Smooth muscle cell (in vitro differentiated cells): ENCODE measurements around the gene RNF144A. TPM values are rescaled to one million over a fixed set of nuclear protein-coding genes. Genes with fewer than 3 reads are reported as not detected.

Experiments
- DNase-seq: peaks from one replicate; lab custom pipeline; 2025; ENCODE audit not compliant: unreplicated experiment; lab: John Stamatoyannopoulos, UW
- H2AFZ ChIP-seq: fragments of 200-600 bp; sonication (generic); 2 replicates; pipeline ENCODE4 v1.6.0; 2016; ENCODE audit warnings: antibody characterized with exemption, low read depth, mild to moderate bottlenecking
- H3F3A ChIP-seq: fragments of 200-600 bp; sonication (generic); 2 replicates; pipeline ENCODE4 v1.6.0; 2017; ENCODE audit warnings: antibody characterized with exemption, low read depth
- H3K27ac ChIP-seq: fragments of 200-600 bp; sonication (generic); 2 replicates; pipeline ENCODE4 v1.5.1; 2016; ENCODE audit warnings: low read depth, mild to moderate bottlenecking
- H3K27me3 ChIP-seq: fragments of 200-600 bp; sonication (generic); 2 replicates; pipeline ENCODE4 v1.6.1; 2016; ENCODE audit warnings: low read depth, mild to moderate bottlenecking
- H3K36me3 ChIP-seq: fragments of 200-600 bp; sonication (generic); 2 replicates; pipeline ENCODE4 v1.5.1; 2016; ENCODE audit warnings: low read depth
- H3K4me1 ChIP-seq: fragments of 200-600 bp; sonication (generic); 2 replicates; pipeline ENCODE4 v1.5.1; 2016; ENCODE audit warnings: low read depth
- H3K4me2 ChIP-seq: fragments of 200-600 bp; sonication (generic); 2 replicates; pipeline ENCODE4 v1.6.0; 2016; ENCODE audit warnings: mild to moderate bottlenecking
- H3K4me3 ChIP-seq: fragments of 200-600 bp; sonication (generic); 2 replicates; pipeline ENCODE4 v1.5.1; 2016; ENCODE audit warnings: mild to moderate bottlenecking
- H3K79me2 ChIP-seq: fragments of 200-600 bp; sonication (generic); 2 replicates; pipeline ENCODE4 v1.6.0; 2016; ENCODE audit warnings: low read depth, mild to moderate bottlenecking
- H3K9ac ChIP-seq: fragments of 200-600 bp; sonication (generic); 2 replicates; pipeline ENCODE4 v1.6.0; 2016; ENCODE audit warnings: low read depth
- H3K9me3 ChIP-seq: fragments of 200-600 bp; sonication (generic); replicated peaks from 2 replicates; pipeline ENCODE4 v1.5.1; 2016; ENCODE audit warnings: low read depth
- H4K20me1 ChIP-seq: fragments of 200-600 bp; sonication (generic); 2 replicates; pipeline ENCODE4 v1.6.0; 2016; ENCODE audit warnings: low read depth
- CTCF ChIP-seq: fragments of 200-600 bp; sonication (generic); IDR thresholded peaks from 2 replicates; pipeline ENCODE4 v1.5.1; 2017; ENCODE audit warnings: borderline replicate concordance, mild to moderate bottlenecking, antibody characterized with exemption; ENCODE audit not compliant: insufficient read depth, poor library complexity, severe bottlenecking
- WGBS: methylation state at CpG from one replicate; pipeline ENCODE4 v1.1.7; 2016; ENCODE audit warnings: low lambda C conversion rate; 5-methylcytosine and 5-hydroxymethylcytosine counted together
- polyA plus RNA-seq: library from polyadenylated mRNA; unstranded; fragments of >200 nt; fragmentation: Nextera tagmentation; extraction: Ambion mirVana; gene quantifications from 2 replicates; pipeline ENCODE4 v1.2.1, GENCODE V29; 2016
- total RNA-seq: library from RNA; depleted of rRNA; stranded (reverse); fragments of >200 nt; gene quantifications from 2 replicates; pipeline ENCODE4 v1.2.3, GENCODE V29; 2014

Gene RNF144A
- total and polyA plus RNA-seq, 2 experiments from 2014 or later, result 10.0 to 23.3 TPM

- H3K4me1 ChIP-seq, result no peaks in the 10 kb centered on the region
- no peaks in the 10 kb centered on the region for H3K79me2 ChIP-seq
- H2AFZ ChIP-seq, result no peak overlapping the region
- TF ChIP-seq CTCF, result no peak
- no peaks in the 10 kb centered on the region for H3K27me3 ChIP-seq
- no peak overlapping the region for H3K4me2 ChIP-seq
- no peaks in the 10 kb centered on the region for H3K9me3 ChIP-seq
- no peaks in the 10 kb centered on the region for H3F3A ChIP-seq
- no peak overlapping the region for H3K4me3 ChIP-seq
- no peaks in the 10 kb centered on the region for H4K20me1 ChIP-seq
- no peaks in the 10 kb centered on the region for H3K36me3 ChIP-seq
- DNase-seq, result no peak
- H3K9ac ChIP-seq, result no peak overlapping the region
- 94% methylated on average over 6 of the region's 6 CpGs for WGBS
- no peak overlapping the region for H3K27ac ChIP-seq
These were observed 111.6 kb downstream of the RNF144A start for GRCh38 chr2:7028846-7029245.

GRCh38 chr2:7029291-7030059 is 112.3 kb downstream of the RNF144A start:
- TF ChIP-seq CTCF, result no peak
- H3K36me3 ChIP-seq, result no peaks in the 10 kb centered on the region
- no peaks in the 10 kb centered on the region for H4K20me1 ChIP-seq

GRCh38 chr2:7030810-7031209 is 113.6 kb downstream of the RNF144A start:
- DNase-seq, result no peak
- H3F3A ChIP-seq, result no peaks in the 10 kb centered on the region
- no peak overlapping the region for H3K27ac ChIP-seq
- no peaks in the 10 kb centered on the region for H3K27me3 ChIP-seq
- no peak overlapping the region for H2AFZ ChIP-seq
- H3K79me2 ChIP-seq, result no peaks in the 10 kb centered on the region
- no peaks in the 10 kb centered on the region for H3K36me3 ChIP-seq
- no peak overlapping the region for H3K4me3 ChIP-seq
- H3K9ac ChIP-seq, result no peak overlapping the region
- H3K9me3 ChIP-seq, result no peaks in the 10 kb centered on the region
- H3K4me2 ChIP-seq, result no peak overlapping the region
- 95% methylated on average over 11 of the region's 11 CpGs for WGBS
- no peaks in the 10 kb centered on the region for H3K4me1 ChIP-seq
- no peak for TF ChIP-seq CTCF
- H4K20me1 ChIP-seq, result no peaks in the 10 kb centered on the region

More at GRCh38 chr2:7029291-7030059, 112.3 kb downstream of the RNF144A start:
- no peak overlapping the region for H3K9ac ChIP-seq
- H3K4me3 ChIP-seq, result no peak overlapping the region
- no peaks in the 10 kb centered on the region for H3K79me2 ChIP-seq
- H3K27ac ChIP-seq, result no peak overlapping the region
- no peaks in the 10 kb centered on the region for H3K9me3 ChIP-seq
- 92% methylated on average over 13 of the region's 13 CpGs for WGBS
- H2AFZ ChIP-seq, result no peak overlapping the region
- no peaks in the 10 kb centered on the region for H3K4me1 ChIP-seq
- DNase-seq, result no peak
- H3K27me3 ChIP-seq, result no peaks in the 10 kb centered on the region
- no peaks in the 10 kb centered on the region for H3F3A ChIP-seq
- H3K4me2 ChIP-seq, result no peak overlapping the region
